Heart left ventricle (tissue), 13 donors: ENCODE measurements around the gene GIMAP1.

Experiments
- CTCF ChIP-seq, 12 donors: fragments of 200-600 bp; sonication (generic) in 4 of 12; IDR thresholded peaks; one replicate each; pipeline versions ENCODE4 v1.5.0 to v1.8.0; 2018 to 2022; ENCODE audit warnings: antibody characterized with exemption in 12 of 12, mild to moderate bottlenecking in 5 of 12
- POLR2A ChIP-seq, 2 donors: fragments of 450-650 bp; IDR thresholded peaks; one replicate each; pipeline ENCODE4 v1.6.1; 2017; ENCODE audit warnings: antibody characterized with exemption in 2 of 2, mild to moderate bottlenecking in 2 of 2, moderate library complexity in 2 of 2
- donor health status: ischemic (EF 13 %, LVEDD 7.1; RV severe dilation, severe dysfunction).
- donor health status: DM: no; HTN: yes; CAD: no.
- donor health status: DM: no; HTN: no; CAD: no.
- donor health status: ischemic (EF 25% LVEDD 6.9; RV normal size, moderate dysfunction).
- donor health status: ischemic (EF 25% LVEDD 5.7; RV mildly dilated, moderate dysfunction).
- donor health status: ischemic (EF 35%, LVEDD 5.7; RV mildly dilated, moderate dysfunction).
- donor health status: nonischemic (EF 11% LVEDD 7.7; RV severe dilation, severe dysfunction).
- donor health status: DM: yes; HTN: yes; CAD: no.
- donor health status: PGD.
- donor health status: ischemic (EF 29% LVEDD 5.4; RV normal size, mild dysfunction).
- donor health status: nonischemic (EF 23%, LVEDD 6.1; RV moderate dilation, normal function).

GRCh38 chr7:150716939-150717338 is 526 bp downstream of the GIMAP1 start:
- TF ChIP-seq CTCF (IDR thresholded peaks at IDR 0.05) (no peak), POLR2A (IDR thresholded peaks at IDR 0.05) (no peak)
